ENCODE data around the gene WWC2. TPM values are rescaled to one million over a fixed set of nuclear protein-coding genes. Genes with fewer than 3 reads are reported as not detected.

WWC2 gene
- total and polyA plus RNA-seq, 7 donors, result 2.9 to 15.5 (median 7.8) TPM

DNA sequence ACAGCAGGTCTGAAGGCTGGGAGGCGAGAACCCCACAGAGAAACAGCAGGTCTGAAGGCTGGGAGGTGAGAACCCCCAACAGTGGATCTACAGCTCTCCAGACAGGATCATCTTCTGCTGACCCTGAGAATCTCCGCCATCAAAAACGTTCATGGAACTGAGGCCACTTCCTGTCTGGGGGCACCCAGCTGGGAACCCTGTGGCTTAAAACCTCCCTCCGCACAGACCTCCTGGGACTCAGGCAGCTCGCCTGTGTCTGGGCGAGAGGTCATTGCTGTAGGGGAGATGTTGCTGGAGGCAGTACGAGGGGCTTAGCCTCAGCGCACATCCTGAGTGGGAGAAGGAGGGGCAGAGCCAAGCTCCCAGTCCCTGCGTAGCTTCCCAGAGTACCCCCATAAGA lies 238.3 kb downstream of the WWC2 start:
- intact Hi-C loops (cut with DNase I), result no loop called here
- no peak for DNase-seq

GRCh38 chr4:183337833-183338232 lies 238.8 kb downstream of the WWC2 start:
- Histone ChIP-seq H3K36me3 (ENCODE audit: insufficient read depth in 1 of 2, low read depth in 1 of 2) (no peaks in the 10 kb centered on the region), H3K4me1 (no peaks in the 10 kb centered on the region), H3K27me3 (ENCODE audit: insufficient read depth in 3 of 3, low read length in 2 of 3) (peaks cover 0 to 2% (median 0%) of the 10 kb centered on the region in 3 donors), H3K4me3 (no peak overlapping the region), H3K9me3 (no peaks in the 10 kb centered on the region), H3K27ac (no peak overlapping the region)
- DNase-seq (no peak), ATAC-seq (no peak)
- 58 to 75% (median 60%) methylated on average over 7 of the region's 7 CpGs for WGBS, 3 donors
- no peak for TF ChIP-seq CTCF (IDR thresholded peaks at IDR 0.05)
- intact Hi-C loops (cut with DNase I), result no loop called here

More for the DNA sequence above, 238.3 kb downstream of the WWC2 start:
- H3K36me3 ChIP-seq (ENCODE audit: insufficient read depth in 1 of 2, low read depth in 1 of 2), result no peaks in the 10 kb centered on the region
- H3K9me3 ChIP-seq, result no peaks in the 10 kb centered on the region
- ATAC-seq, result no peak
- TF ChIP-seq CTCF (IDR thresholded peaks at IDR 0.05), result no peak
- H3K27me3 ChIP-seq (ENCODE audit: insufficient read depth in 3 of 3, low read length in 2 of 3), result no peaks in the 10 kb centered on the region
- no peak overlapping the region for H3K4me3 ChIP-seq
- H3K4me1 ChIP-seq, result no peaks in the 10 kb centered on the region
- 83 to 92% (median 89%) methylated on average over 8 to 9 of the region's 9 CpGs for WGBS, 3 donors
- H3K27ac ChIP-seq, result no peak overlapping the region

GRCh38 chr4:183342541-183343533 lies 243.8 kb downstream of the WWC2 start:
- Histone ChIP-seq H3K27ac (no peak overlapping the region), H3K9me3 (no peaks in the 10 kb centered on the region), H3K4me1 (no peaks in the 10 kb centered on the region), H3K36me3 (ENCODE audit: insufficient read depth in 1 of 2, low read depth in 1 of 2) (no peaks in the 10 kb centered on the region), H3K4me3 (no peak overlapping the region), H3K27me3 (ENCODE audit: insufficient read depth in 3 of 3, low read length in 2 of 3) (peaks cover 0 to 8% (median 4%) of the 10 kb centered on the region in 3 donors)
- intact Hi-C loops (cut with DNase I), result no loop called here
- no peak for TF ChIP-seq CTCF (IDR thresholded peaks at IDR 0.05)
- DNase-seq (peak in 1 of 2 donors; percentile 55), ATAC-seq (no peak)
- WGBS, 3 donors, result 23 to 33% (median 27%) methylated on average over 34 to 40 of the region's 40 CpGs

- Histone ChIP-seq H3K27me3 (ENCODE audit: insufficient read depth in 3 of 3, low read length in 2 of 3) (peaks cover 0 to 8% (median 4%) of the 10 kb centered on the region in 3 donors), H3K36me3 (ENCODE audit: insufficient read depth in 1 of 2, low read depth in 1 of 2) (no peaks in the 10 kb centered on the region), H3K9me3 (no peaks in the 10 kb centered on the region), H3K27ac (no peak overlapping the region), H3K4me3 (no peak overlapping the region), H3K4me1 (no peaks in the 10 kb centered on the region)
- ATAC-seq (no peak), DNase-seq (no peak)
- WGBS, 3 donors, result 88 to 90% (median 90%) methylated on average over 7 of the region's 7 CpGs
- TF ChIP-seq CTCF (IDR thresholded peaks at IDR 0.05), result no peak
- intact Hi-C loops (cut with DNase I), result no loop called here
Measured at GRCh38 chr4:183343730-183344129, 244.7 kb downstream of the WWC2 start.

Measured in psoas muscle (tissue), 8 donors.